A549 (cell line): ENCODE results near the gene TUBGCP6. TPM values are rescaled to one million over a fixed set of nuclear protein-coding genes. Genes with fewer than 3 reads are reported as not detected.

ENCODE experiments used
- ATAC-seq, 2 experiments: fragments of 200-7000 bp in 1 of 2; fragments of >200 bp in 1 of 2; cut with Nextera tagmentation in 1 of 2; cut with Tn5 transposase in 1 of 2; 3 replicates each; pipeline versions ENCODE4 v1.8.0 to v1.9.1; 2018 to 2020; ENCODE audit warnings: mild to moderate bottlenecking in 1 of 2, moderate library complexity in 1 of 2
- CTCF ChIA-PET: fragments of 300-600 bp; sonication (Branson Sonifier 250); formaldehyde crosslinking; extraction: SDS; loops from one replicate; lab custom pipeline; 2021; ENCODE audit warnings: antibody characterized with exemption, inconsistent platforms; lab: Yijun Ruan, JAX
- POLR2A ChIA-PET: fragments of 350-600 bp; formaldehyde crosslinking; extraction: SDS; loops from one replicate; lab custom pipeline; 2021; ENCODE audit warnings: antibody characterized with exemption, inconsistent platforms; lab: Yijun Ruan, JAX
- DNase-seq, 2 experiments: peaks; one replicate each; pipeline versions ENCODE4 v3.0.0 to v3.0.0-alpha.2; 2011 to 2016; ENCODE audit warnings: low read depth in 1 of 2, low spot score in 1 of 2
- FAIRE-seq: peaks from 2 replicates; lab custom pipeline; 2011; peaks lifted over from hg19 to GRCh38; lab: Jason Lieb, UNC
- H3K27ac ChIP-seq, 2 experiments: fragments of >200 bp; sonication (Bioruptor Twin); formaldehyde crosslinking; 3 replicates each; pipeline ENCODE4 v1.5.1; 2016 to 2017
- H3K4me1 ChIP-seq: fragments of >200 bp; sonication (Bioruptor Twin); formaldehyde crosslinking; 3 replicates; pipeline ENCODE4 v1.6.1; 2016
- H3K4me2 ChIP-seq: fragments of >200 bp; sonication (Bioruptor Twin); formaldehyde crosslinking; 3 replicates; pipeline ENCODE4 v1.6.1; 2016
- H3K4me3 ChIP-seq: fragments of >200 bp; sonication (Bioruptor Twin); formaldehyde crosslinking; 3 replicates; pipeline ENCODE4 v1.5.1; 2016
- H3K9me3 ChIP-seq: fragments of >200 bp; sonication (Bioruptor Twin); formaldehyde crosslinking; 3 replicates; pipeline ENCODE4 v1.6.1; 2016
- CBX8 ChIP-seq: fragments of 200-600 bp; sonication (generic); IDR thresholded peaks from 2 replicates; pipeline ENCODE4 v1.6.1; 2016
- CEBPB ChIP-seq, 2 experiments: fragments of >200 bp in 1 of 2; sonication (Bioruptor Twin) in 1 of 2; formaldehyde crosslinking in 1 of 2; IDR thresholded peaks; 2 replicates each; pipeline ENCODE4 v1.6.1; 2012 to 2016
- CHD2 ChIP-seq: fragments of 150-350 bp; IDR thresholded peaks from 2 replicates; pipeline ENCODE4 v1.6.1; 2014; ENCODE audit warnings: low read length; ENCODE audit not compliant: partially characterized antibody
- CTCF ChIP-seq: fragments of >200 bp; sonication (Bioruptor Twin); formaldehyde crosslinking; IDR thresholded peaks from 3 replicates; pipeline ENCODE4 v1.5.1; 2016
- E2F6 ChIP-seq: IDR thresholded peaks from 2 replicates; pipeline ENCODE4 v1.6.1; 2012; ENCODE audit warnings: low read depth, borderline replicate concordance
- EHMT2 ChIP-seq: fragments of 200-600 bp; sonication (generic); IDR thresholded peaks from 2 replicates; pipeline ENCODE4 v1.6.1; 2016; ENCODE audit warnings: antibody characterized with exemption, low read depth, mild to moderate bottlenecking, moderate library complexity
- HES2 ChIP-seq: fragments of >200 bp; sonication (Bioruptor Twin); formaldehyde crosslinking; IDR thresholded peaks from 2 replicates; pipeline ENCODE4 v1.6.1; 2016
- HOXB13 ChIP-seq: fragments of 250-450 bp; sonication (Bioruptor Pico); IDR thresholded peaks from 2 replicates; pipeline ENCODE4 v1.5.0; 2020; ENCODE audit warnings: low read depth, mild to moderate bottlenecking, moderate library complexity
- JUN ChIP-seq, 2 experiments: fragments of >200 bp; sonication (Bioruptor Twin); formaldehyde crosslinking; IDR thresholded peaks; 2 replicates in 1 of 2; 3 replicates in 1 of 2; pipeline ENCODE4 v1.6.1; 2016 to 2017
- KDM5A ChIP-seq: fragments of 200-600 bp; sonication (generic); IDR thresholded peaks from 2 replicates; pipeline ENCODE4 v1.6.1; 2016; ENCODE audit warnings: antibody characterized with exemption, mild to moderate bottlenecking
- MAFK ChIP-seq: fragments of 450-650 bp; IDR thresholded peaks from 2 replicates; pipeline ENCODE4 v1.6.1; 2014; ENCODE audit not compliant: partially characterized antibody
- MAX ChIP-seq: IDR thresholded peaks from 2 replicates; pipeline ENCODE4 v1.6.1; 2012
- MAZ ChIP-seq: fragments of 150-350 bp; IDR thresholded peaks from 2 replicates; pipeline ENCODE4 v1.6.1; 2014; ENCODE audit warnings: antibody characterized with exemption, low read depth, low read length, borderline replicate concordance
- NFE2L2 ChIP-seq: fragments of 150-350 bp; conservative IDR thresholded peaks from 2 replicates; pipeline ENCODE4 v1.6.1; 2014; ENCODE audit warnings: low read length
- NPAS2 ChIP-seq: fragments of 250-450 bp; sonication (Bioruptor Pico); IDR thresholded peaks from 2 replicates; pipeline ENCODE4 v1.8.0; 2022; ENCODE audit warnings: mild to moderate bottlenecking, moderate library complexity, borderline replicate concordance
- POLR2A ChIP-seq: IDR thresholded peaks from 2 replicates; pipeline ENCODE4 v1.6.1; 2012; ENCODE audit warnings: mild to moderate bottlenecking, low read length
- RAD21 ChIP-seq, 2 experiments: fragments of >200 bp in 1 of 2; sonication (Bioruptor Twin) in 1 of 2; formaldehyde crosslinking in 1 of 2; IDR thresholded peaks in 1 of 2; conservative IDR thresholded peaks in 1 of 2; 2 replicates in 1 of 2; 3 replicates in 1 of 2; pipeline ENCODE4 v1.6.1; 2012 to 2018; ENCODE audit warnings: inconsistent platforms in 1 of 2
- REST ChIP-seq: fragments of 200-600 bp; sonication (generic); IDR thresholded peaks from 2 replicates; pipeline ENCODE4 v1.6.1; 2016; ENCODE audit warnings: antibody characterized with exemption, mild to moderate bottlenecking, moderate library complexity
- RNF2 ChIP-seq: fragments of 200-600 bp; sonication (generic); IDR thresholded peaks from 2 replicates; pipeline ENCODE4 v1.6.1; 2016; ENCODE audit warnings: low read depth, mild to moderate bottlenecking, antibody characterized with exemption, moderate library complexity, borderline replicate concordance
- SMC3 ChIP-seq: fragments of >200 bp; sonication (Bioruptor Twin); formaldehyde crosslinking; IDR thresholded peaks from 3 replicates; pipeline ENCODE4 v1.6.1; 2018; ENCODE audit warnings: inconsistent platforms
- TFCP2L1 ChIP-seq: fragments of 250-450 bp; sonication (Bioruptor Pico); IDR thresholded peaks from 2 replicates; pipeline ENCODE4 v1.5.0; 2021; ENCODE audit warnings: mild to moderate bottlenecking
- WGBS: methylation state at CpG from one replicate; pipeline ENCODE4 v1.1.6; 2017; ENCODE audit errors: missing lambda C conversion rate; 5-methylcytosine and 5-hydroxymethylcytosine counted together
- polyA plus RNA-seq, 4 experiments: library from polyadenylated mRNA; depleted of rRNA in 3 of 4; stranded (reverse); fragments of >200 nt; fragmentation: RNase III in 1 of 4; extraction: RNeasy Plus Mini Kit Qiagen cat#74134 plus additional on column Dnase treatment in 1 of 4; gene quantifications; 2 replicates in 3 of 4; 3 replicates in 1 of 4; pipeline ENCODE4 v1.2.3, GENCODE V29; 2011 to 2017

Gene TUBGCP6
- polyA plus RNA-seq, 2 of the 4 experiments (the other 2 are of a cell fraction): 6.5 to 14.2 TPM

GRCh38 chr22:50276143-50276542 lies 31.3 kb upstream of the TUBGCP6 start:
- no peak overlapping the region for H3K27ac ChIP-seq
- H3K9me3 ChIP-seq: no peaks in the 10 kb centered on the region; the same call in 2 of the 3 replicates
- DNase-seq (peak in 1 of 2 experiments; percentile 76), ATAC-seq (peak; percentile 23 to 47), FAIRE-seq (no peak)
- H3K4me2 ChIP-seq: no peak overlapping the region
- H3K4me1 ChIP-seq: peaks cover 15% of the 10 kb centered on the region
- 100% methylated on average over 1 of the region's 25 CpGs for WGBS
- H3K4me3 ChIP-seq: no peak overlapping the region
- POLR2A ChIA-PET: interaction anchor here (0.6 kb wide), 1 partner anchor 119 kb away, joined by 4 read pairs; no protein-coding TSS in a partner anchor
- CTCF ChIA-PET: interaction anchor here (0.6 to 6.2 kb wide), 26 partner anchors 9 to 190 kb away, joined by 3 to 57 read pairs (median 5); partner anchors contain the start of gene PLXNB2
- no peak for TF ChIP-seq RNF2
- no peak for TF ChIP-seq JUN (IDR thresholded peaks at IDR 0.05)
- TF ChIP-seq MAFK: no peak
- TF ChIP-seq CTCF: peak; percentile 60
- TF ChIP-seq POLR2A: no peak
- no peak for TF ChIP-seq HES2
- no peak for TF ChIP-seq KDM5A
- no peak for TF ChIP-seq CHD2
- TF ChIP-seq MAZ: no peak

- no peak for TF ChIP-seq NFE2L2
- no peak for TF ChIP-seq MAZ
- TF ChIP-seq RNF2: no peak
- no peak for TF ChIP-seq TFCP2L1
- no peak for TF ChIP-seq CEBPB (IDR thresholded peaks at IDR 0.05)
- DNase-seq (no peak), ATAC-seq (no peak), FAIRE-seq (no peak)
- peaks cover 21% of the 10 kb centered on the region for H3K4me1 ChIP-seq
- no peak overlapping the region for H3K4me2 ChIP-seq
- 94% methylated on average over 15 of the region's 43 CpGs for WGBS
- no peaks in the 10 kb centered on the region; the same call in 2 of the 3 replicates for H3K9me3 ChIP-seq
- ChIA-PET POLR2A (no interaction called here), CTCF (interaction anchor here (0.6 to 6.2 kb wide), 20 partner anchors 8 to 191 kb away, joined by 3 to 57 read pairs (median 6); partner anchors contain the start of gene PLXNB2)
- H3K27ac ChIP-seq: peak overlapping the region in 1 of 2 experiments; percentile 41; a peak in 1 of 6 replicates
- H3K4me3 ChIP-seq: no peak overlapping the region
Measured at GRCh38 chr22:50275181-50276055, 30.6 kb upstream of the TUBGCP6 start.

GRCh38 chr22:50274771-50275170 lies 29.9 kb upstream of the TUBGCP6 start:
- H3K4me1 ChIP-seq: peaks cover 22% of the 10 kb centered on the region
- POLR2A ChIA-PET: no interaction called here
- no peak for FAIRE-seq
- 53% methylated on average over 5 of the region's 7 CpGs for WGBS
- no peak for DNase-seq
- no peaks in the 10 kb centered on the region; the same call in 2 of the 3 replicates for H3K9me3 ChIP-seq
- H3K4me2 ChIP-seq: no peak overlapping the region
- peak overlapping the region in 1 of 2 experiments; percentile 41; a peak in 1 of 6 replicates for H3K27ac ChIP-seq
- no peak overlapping the region for H3K4me3 ChIP-seq
- CTCF ChIA-PET: interaction anchor here (0.9 to 6.2 kb wide), 14 partner anchors 10 to 67 kb away, joined by 3 to 57 read pairs (median 7); partner anchors contain the start of genes DENND6B and PLXNB2
- no peak for ATAC-seq
- TF ChIP-seq REST (no peak), HOXB13 (CRISPR knock-in tag) (no peak), SMC3 (peak; percentile 20; the same call in 2 of the 3 replicates), RAD21 (conservative IDR thresholded peaks at IDR 0.05 in 1 of 2, IDR thresholded peaks at IDR 0.05 in 1 of 2) (peak in 1 of 2 experiments; percentile 24; a peak in 1 of 5 replicates), CBX8 (no peak), NPAS2 (CRISPR knock-in tag) (no peak), MAX (no peak), NFE2L2 (no peak), EHMT2 (no peak), E2F6 (no peak)
- TF ChIP-seq, all 56 proteins: peak for 2
